Mammary epithelial cell (primary cell): ENCODE measurements around the gene TMPRSS5.

ENCODE experiments used
- EZH2 ChIP-seq: IDR thresholded peaks from 2 replicates; pipeline ENCODE4 v1.6.1; 2012; ENCODE audit warnings: low read length, inconsistent platforms, borderline replicate concordance
- TF ChIP-seq, protein P1 (sequence below), 2 donors: IDR thresholded peaks in 1 of 2; conservative IDR thresholded peaks in 1 of 2; 2 replicates each; pipeline ENCODE4 v1.5.1; 2011 to 2012; ENCODE audit warnings: inconsistent platforms in 2 of 2, low read length in 2 of 2, mild to moderate bottlenecking in 2 of 2, control low read depth in 1 of 2, low read depth in 1 of 2; ENCODE audit not compliant: insufficient read depth in 1 of 2; ENCODE audit errors: extremely low read depth in 1 of 2

DNA sequence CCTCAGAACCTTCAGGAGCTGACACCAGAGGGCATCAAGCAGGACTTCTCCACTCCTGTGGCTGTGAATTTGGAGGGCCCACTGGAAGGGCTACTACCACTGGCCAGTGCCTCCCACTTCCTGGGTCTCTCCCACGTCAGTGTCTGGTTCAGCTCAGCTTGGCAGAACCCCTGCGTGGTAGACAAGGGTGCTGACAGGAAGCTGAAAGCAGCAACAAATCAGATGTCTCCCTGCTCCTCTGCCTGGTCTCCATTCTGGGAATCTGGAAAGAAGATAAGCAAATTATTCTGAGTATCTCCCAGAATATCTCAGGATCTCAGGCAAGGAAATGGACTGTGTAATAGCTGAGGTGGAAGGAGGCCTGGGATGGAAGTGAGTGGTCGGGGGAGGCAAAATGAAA is 61.5 kb downstream of the TMPRSS5 start:
- TF ChIP-seq, protein P1, sequence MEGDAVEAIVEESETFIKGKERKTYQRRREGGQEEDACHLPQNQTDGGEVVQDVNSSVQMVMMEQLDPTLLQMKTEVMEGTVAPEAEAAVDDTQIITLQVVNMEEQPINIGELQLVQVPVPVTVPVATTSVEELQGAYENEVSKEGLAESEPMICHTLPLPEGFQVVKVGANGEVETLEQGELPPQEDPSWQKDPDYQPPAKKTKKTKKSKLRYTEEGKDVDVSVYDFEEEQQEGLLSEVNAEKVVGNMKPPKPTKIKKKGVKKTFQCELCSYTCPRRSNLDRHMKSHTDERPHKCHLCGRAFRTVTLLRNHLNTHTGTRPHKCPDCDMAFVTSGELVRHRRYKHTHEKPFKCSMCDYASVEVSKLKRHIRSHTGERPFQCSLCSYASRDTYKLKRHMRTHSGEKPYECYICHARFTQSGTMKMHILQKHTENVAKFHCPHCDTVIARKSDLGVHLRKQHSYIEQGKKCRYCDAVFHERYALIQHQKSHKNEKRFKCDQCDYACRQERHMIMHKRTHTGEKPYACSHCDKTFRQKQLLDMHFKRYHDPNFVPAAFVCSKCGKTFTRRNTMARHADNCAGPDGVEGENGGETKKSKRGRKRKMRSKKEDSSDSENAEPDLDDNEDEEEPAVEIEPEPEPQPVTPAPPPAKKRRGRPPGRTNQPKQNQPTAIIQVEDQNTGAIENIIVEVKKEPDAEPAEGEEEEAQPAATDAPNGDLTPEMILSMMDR (conservative IDR thresholded peaks at IDR 0.05 in 1 of 2, IDR thresholded peaks at IDR 0.05 in 1 of 2; ENCODE audit: extremely low read depth in 1 of 2, insufficient read depth in 1 of 2, low read depth in 1 of 2, low read length in 2 of 2) = no peak
- TF ChIP-seq EZH2 = no peak
